Natural killer cell (primary cell): ENCODE results near the gene FARP1. TPM values are rescaled to one million over a fixed set of nuclear protein-coding genes. Genes with fewer than 3 reads are reported as not detected.

Experiments
- ATAC-seq, 3 donors: fragments of 150-1000 bp in 2 of 3; fragments of 200-7000 bp in 1 of 3; cut with Tn5 transposase; 1 replicate in 1 of 3; 2 replicates in 2 of 3; pipeline ENCODE4 v1.10.0; 2021; ENCODE audit warnings: mild to moderate bottlenecking in 2 of 3, moderate library complexity in 2 of 3
- DNase-seq, 2 donors: peaks; one replicate each; pipeline versions ENCODE4 v3.0.0 to v3.0.0-alpha.2; 2013 to 2021; ENCODE audit warnings: mixed read lengths in 1 of 2
- H3K27ac ChIP-seq: one replicate; pipeline ENCODE4 v1.5.1; 2013; ENCODE audit warnings: mild to moderate bottlenecking, low read length
- H3K27me3 ChIP-seq: one replicate; pipeline ENCODE4 v1.6.1; 2013; ENCODE audit warnings: low read length; ENCODE audit not compliant: control insufficient read depth, insufficient read depth
- H3K36me3 ChIP-seq: one replicate; pipeline ENCODE4 v1.6.1; 2013; ENCODE audit warnings: low read length; ENCODE audit not compliant: control insufficient read depth, insufficient read depth
- H3K4me1 ChIP-seq: one replicate; pipeline ENCODE4 v1.6.1; 2013; ENCODE audit warnings: low read length; ENCODE audit not compliant: control insufficient read depth, insufficient read depth
- H3K4me3 ChIP-seq: one replicate; pipeline ENCODE4 v1.5.1; 2013; ENCODE audit warnings: low read length
- H3K9me3 ChIP-seq: one replicate; pipeline ENCODE4 v1.6.1; 2013; ENCODE audit warnings: low read length; ENCODE audit not compliant: control insufficient read depth, insufficient read depth
- H3K27ac Mint-ChIP-seq, 2 donors: one replicate each; pipeline ENCODE4 v1.8.0; 2022; ENCODE audit warnings: mild to moderate bottlenecking in 2 of 2, mixed read lengths in 2 of 2, moderate library complexity in 1 of 2
- H3K27me3 Mint-ChIP-seq, 2 donors: one replicate each; pipeline ENCODE4 v1.8.0; 2022; ENCODE audit warnings: low read depth in 2 of 2, mixed read lengths in 2 of 2
- H3K36me3 Mint-ChIP-seq: one replicate; pipeline ENCODE4 v1.8.0; 2022; ENCODE audit warnings: mixed read lengths
- H3K4me1 Mint-ChIP-seq, 2 donors: one replicate each; pipeline ENCODE4 v1.8.0; 2022; ENCODE audit warnings: mixed read lengths in 2 of 2
- H3K4me3 Mint-ChIP-seq: one replicate; pipeline ENCODE4 v1.8.0; 2022; ENCODE audit warnings: mild to moderate bottlenecking, moderate library complexity, mixed read lengths
- H3K9me3 Mint-ChIP-seq, 2 donors: one replicate each; pipeline ENCODE4 v1.8.0; 2022; ENCODE audit warnings: mixed read lengths in 2 of 2
- WGBS: methylation state at CpG from one replicate; pipeline ENCODE4 v1.1.7; 2013; ENCODE audit warnings: missing lambda C conversion rate; ENCODE audit not compliant: insufficient coverage; 5-methylcytosine and 5-hydroxymethylcytosine counted together
- intact Hi-C: fragments of 100-400 bp; cut with micrococcal nuclease; formaldehyde crosslinking; loops from one replicate; pipeline ENCODE4 v1.14.2; 2022
- total RNA-seq, 4 donors: library from RNA; stranded (reverse); fragments of 120-200 nt in 1 of 4; gene quantifications; one replicate each; pipeline versions ENCODE4 v1.2.3 to v1.2.4, GENCODE V29; 2013 to 2022
- TF ChIP-seq, protein P1 (sequence below): fragments of 200-600 bp; IDR thresholded peaks from one replicate; pipeline ENCODE4 v1.8.0; 2022; ENCODE audit warnings: antibody characterized with exemption

FARP1 gene
- total RNA-seq, 3 donors from 2014 or later (not counting 1 experiment from before 2014, with no cell fraction given) = 0.71 to 1.2 (median 1.1) TPM

DNA sequence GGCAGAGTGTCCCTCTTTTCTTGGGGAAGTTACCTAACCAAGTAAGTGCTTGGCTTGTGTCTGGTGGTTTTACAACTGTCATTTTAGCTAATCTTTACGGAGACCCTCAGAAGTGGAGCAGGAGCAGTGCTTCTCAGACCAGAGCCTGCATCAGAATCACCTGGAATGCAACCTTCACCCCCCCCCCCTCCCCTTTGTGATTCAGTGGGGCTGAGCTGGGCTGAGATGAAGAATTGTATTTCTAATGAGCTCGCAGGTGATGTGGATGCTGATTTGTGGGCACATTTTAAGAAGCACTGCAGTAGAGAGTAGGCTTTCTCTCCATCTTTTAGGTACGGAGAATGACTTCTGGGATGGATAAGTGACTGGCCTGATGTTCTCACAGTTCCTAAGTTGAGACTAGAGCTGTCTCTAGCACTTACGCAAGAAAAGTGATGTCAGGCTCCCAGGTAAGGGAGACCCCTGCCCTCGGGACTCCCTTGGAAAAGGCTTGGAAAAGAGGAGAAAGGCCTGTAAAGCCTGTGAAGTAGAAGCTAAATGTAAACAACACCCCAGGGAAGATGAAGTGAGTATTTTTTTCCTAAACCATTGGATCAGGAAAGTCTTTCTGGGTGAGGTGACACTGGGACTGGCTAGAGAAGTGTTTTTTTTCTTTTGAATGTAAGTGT is 57.5 kb downstream of the FARP1 start:
- ATAC-seq = no peak
- H3K4me1 Mint-ChIP-seq = no peaks in the 10 kb centered on the region
- H3K9me3 ChIP-seq = no peaks in the 10 kb centered on the region
- no peaks in the 10 kb centered on the region for H3K27me3 Mint-ChIP-seq
- H3K4me1 ChIP-seq = no peaks in the 10 kb centered on the region
- no peaks in the 10 kb centered on the region for H3K9me3 Mint-ChIP-seq
- H3K27me3 ChIP-seq = no peaks in the 10 kb centered on the region
- no peak for DNase-seq
- H3K36me3 Mint-ChIP-seq = no peaks in the 10 kb centered on the region
- H3K27ac Mint-ChIP-seq = no peak overlapping the region
- H3K27ac ChIP-seq = no peak overlapping the region
- WGBS = 80% methylated on average over 5 of the region's 5 CpGs
- no peak overlapping the region for H3K4me3 Mint-ChIP-seq
- intact Hi-C loops = no loop called here
- TF ChIP-seq, protein P1, sequence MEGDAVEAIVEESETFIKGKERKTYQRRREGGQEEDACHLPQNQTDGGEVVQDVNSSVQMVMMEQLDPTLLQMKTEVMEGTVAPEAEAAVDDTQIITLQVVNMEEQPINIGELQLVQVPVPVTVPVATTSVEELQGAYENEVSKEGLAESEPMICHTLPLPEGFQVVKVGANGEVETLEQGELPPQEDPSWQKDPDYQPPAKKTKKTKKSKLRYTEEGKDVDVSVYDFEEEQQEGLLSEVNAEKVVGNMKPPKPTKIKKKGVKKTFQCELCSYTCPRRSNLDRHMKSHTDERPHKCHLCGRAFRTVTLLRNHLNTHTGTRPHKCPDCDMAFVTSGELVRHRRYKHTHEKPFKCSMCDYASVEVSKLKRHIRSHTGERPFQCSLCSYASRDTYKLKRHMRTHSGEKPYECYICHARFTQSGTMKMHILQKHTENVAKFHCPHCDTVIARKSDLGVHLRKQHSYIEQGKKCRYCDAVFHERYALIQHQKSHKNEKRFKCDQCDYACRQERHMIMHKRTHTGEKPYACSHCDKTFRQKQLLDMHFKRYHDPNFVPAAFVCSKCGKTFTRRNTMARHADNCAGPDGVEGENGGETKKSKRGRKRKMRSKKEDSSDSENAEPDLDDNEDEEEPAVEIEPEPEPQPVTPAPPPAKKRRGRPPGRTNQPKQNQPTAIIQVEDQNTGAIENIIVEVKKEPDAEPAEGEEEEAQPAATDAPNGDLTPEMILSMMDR = no peak
- H3K36me3 ChIP-seq = no peaks in the 10 kb centered on the region
- no peak overlapping the region for H3K4me3 ChIP-seq

DNA sequence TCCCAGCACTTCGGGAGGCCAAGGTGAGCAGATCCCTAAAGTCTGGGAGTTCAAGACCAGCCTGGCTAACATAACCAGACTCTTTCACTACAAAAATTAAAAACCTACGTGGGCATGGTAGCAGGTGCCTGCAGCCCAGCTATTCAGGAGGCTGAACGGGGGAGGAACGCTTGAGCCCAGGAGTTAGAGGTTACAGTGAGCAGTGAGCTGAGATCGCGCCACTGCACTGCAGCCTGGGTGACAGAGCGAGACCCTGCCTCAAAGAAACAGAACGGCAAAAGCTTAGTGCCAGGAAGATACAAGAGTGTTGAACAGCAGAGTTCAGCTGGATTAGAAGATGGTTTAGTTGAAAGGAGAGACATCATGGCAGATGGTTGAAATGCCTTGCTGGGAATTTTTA is 58.3 kb downstream of the FARP1 start:
- no peaks in the 10 kb centered on the region for H3K9me3 ChIP-seq
- H3K36me3 ChIP-seq = no peaks in the 10 kb centered on the region
- intact Hi-C loops = no loop called here
- no peaks in the 10 kb centered on the region for H3K27me3 ChIP-seq
- no peak overlapping the region for H3K4me3 ChIP-seq
- no peaks in the 10 kb centered on the region for H3K27me3 Mint-ChIP-seq
- no peaks in the 10 kb centered on the region for H3K4me1 ChIP-seq
- TF ChIP-seq, protein P1 = no peak
- no peaks in the 10 kb centered on the region for H3K4me1 Mint-ChIP-seq
- no peak overlapping the region for H3K4me3 Mint-ChIP-seq
- no peak for DNase-seq
- no peaks in the 10 kb centered on the region for H3K9me3 Mint-ChIP-seq
- no peak overlapping the region for H3K27ac Mint-ChIP-seq
- no peak overlapping the region for H3K27ac ChIP-seq
- H3K36me3 Mint-ChIP-seq = no peaks in the 10 kb centered on the region
- no peak for ATAC-seq
- 80% methylated on average over 8 of the region's 8 CpGs for WGBS

DNA sequence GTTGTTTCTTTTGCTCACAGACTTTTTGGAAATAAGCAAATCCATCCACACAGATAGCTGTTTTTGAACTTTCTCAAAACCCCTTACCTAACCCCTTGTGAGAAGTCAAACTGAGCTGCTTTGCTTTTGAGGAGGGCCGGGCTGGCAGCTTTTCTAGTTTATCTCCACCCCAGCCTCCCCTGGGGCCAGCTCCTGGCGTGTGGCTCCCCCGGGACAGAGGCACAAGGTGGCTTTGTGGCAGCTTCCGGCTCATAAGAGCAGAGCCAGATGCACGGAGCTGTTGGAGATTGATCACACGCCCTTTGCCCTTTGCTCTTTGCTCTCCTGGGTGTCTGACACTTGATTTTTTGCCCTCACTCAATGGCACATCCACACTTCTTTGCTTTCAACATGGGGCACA is 59.1 kb downstream of the FARP1 start:
- ATAC-seq (no peak), DNase-seq (no peak)
- H3K9me3 ChIP-seq = no peaks in the 10 kb centered on the region
- no peaks in the 10 kb centered on the region for H3K36me3 Mint-ChIP-seq
- no peak overlapping the region for H3K27ac ChIP-seq
- no peaks in the 10 kb centered on the region for H3K27me3 Mint-ChIP-seq
- no peak overlapping the region for H3K27ac Mint-ChIP-seq
- H3K27me3 ChIP-seq = no peaks in the 10 kb centered on the region
- H3K4me1 ChIP-seq = no peaks in the 10 kb centered on the region
- no peak overlapping the region for H3K4me3 ChIP-seq
- TF ChIP-seq, protein P1 = no peak
- intact Hi-C loops = no loop called here
- no peaks in the 10 kb centered on the region for H3K9me3 Mint-ChIP-seq
- H3K4me1 Mint-ChIP-seq = no peaks in the 10 kb centered on the region
- H3K4me3 Mint-ChIP-seq = no peak overlapping the region
- H3K36me3 ChIP-seq = no peaks in the 10 kb centered on the region
- WGBS = 79% methylated on average over 6 of the region's 6 CpGs
